Left renal cortex interstitium (tissue), 4 donors: ENCODE measurements around the gene KRT15. TPM values are rescaled to one million over a fixed set of nuclear protein-coding genes. Genes with fewer than 3 reads are reported as not detected.
"Not testable (repeated sequence)": the region's sequence is repeated elsewhere in the genome, so short reads cannot be mapped to it uniquely, and the experiment has no call there.

Experiments used
- DNase-seq, 4 donors: peaks; one replicate each; pipeline ENCODE4 v3.0.0-alpha.2; 2013; ENCODE audit warnings: low read depth in 4 of 4, low spot score in 2 of 4, missing footprints in 1 of 4
- polyA plus RNA-seq, 4 donors: library from polyadenylated mRNA; unstranded; fragments of 120-200 nt; gene quantifications; one replicate each; pipeline ENCODE4 v1.2.1, GENCODE V29; 2013; ENCODE audit not compliant: insufficient read length in 4 of 4

KRT15 gene
- polyA plus RNA-seq, 4 donors: 0.49 to 2.6 (median 1.2) TPM

GRCh38 chr17:41544935-41545334, 26.2 kb upstream of the KRT15 start:
- no peak for DNase-seq

GRCh38 chr17:41544491-41544892, 25.8 kb upstream of the KRT15 start:
- DNase-seq: no peak

- not testable (repeated sequence) for DNase-seq
Measured at GRCh38 chr17:41542786-41543185, 24.1 kb upstream of the KRT15 start.

- DNase-seq: no peak
Measured at GRCh38 chr17:41542357-41542756, 23.7 kb upstream of the KRT15 start.

- no peak for DNase-seq
Measured at GRCh38 chr17:41540921-41541625, 22.4 kb upstream of the KRT15 start.

- DNase-seq: no peak
Measured at GRCh38 chr17:41539979-41540701, 21.4 kb upstream of the KRT15 start.

GRCh38 chr17:41539071-41539492, 20.4 kb upstream of the KRT15 start:
- no peak for DNase-seq

GRCh38 chr17:41538565-41538991, 19.9 kb upstream of the KRT15 start:
- DNase-seq: no peak

- no peak for DNase-seq
Measured at GRCh38 chr17:41537990-41538389, 19.3 kb upstream of the KRT15 start.

- no peak for DNase-seq
Measured at GRCh38 chr17:41537614-41537954, 18.9 kb upstream of the KRT15 start.

GRCh38 chr17:41536741-41537613, 18.3 kb upstream of the KRT15 start:
- DNase-seq: no peak

- no peak for DNase-seq
Measured at GRCh38 chr17:41535764-41536481, 17.2 kb upstream of the KRT15 start.

- no peak for DNase-seq
Measured at GRCh38 chr17:41534899-41535546, 16.3 kb upstream of the KRT15 start.

GRCh38 chr17:41533613-41534012, 14.9 kb upstream of the KRT15 start:
- no peak for DNase-seq

GRCh38 chr17:41532947-41533570, 14.4 kb upstream of the KRT15 start:
- DNase-seq: no peak

- no peak for DNase-seq
Measured at GRCh38 chr17:41531993-41532392, 13.3 kb upstream of the KRT15 start.

GRCh38 chr17:41530062-41531048, 11.7 kb upstream of the KRT15 start:
- no peak for DNase-seq

GRCh38 chr17:41529491-41529915, 10.8 kb upstream of the KRT15 start:
- DNase-seq: no peak
